ENCODE results near the gene CACNB2. TPM values are rescaled to one million over a fixed set of nuclear protein-coding genes. Genes with fewer than 3 reads are reported as not detected.
"Not testable (repeated sequence)": the region's sequence is repeated elsewhere in the genome, so short reads cannot be mapped to it uniquely, and the experiment has no call there.

The CACNB2 gene
- total RNA-seq, 1 donor from 2014 or later, result not detected

DNA sequence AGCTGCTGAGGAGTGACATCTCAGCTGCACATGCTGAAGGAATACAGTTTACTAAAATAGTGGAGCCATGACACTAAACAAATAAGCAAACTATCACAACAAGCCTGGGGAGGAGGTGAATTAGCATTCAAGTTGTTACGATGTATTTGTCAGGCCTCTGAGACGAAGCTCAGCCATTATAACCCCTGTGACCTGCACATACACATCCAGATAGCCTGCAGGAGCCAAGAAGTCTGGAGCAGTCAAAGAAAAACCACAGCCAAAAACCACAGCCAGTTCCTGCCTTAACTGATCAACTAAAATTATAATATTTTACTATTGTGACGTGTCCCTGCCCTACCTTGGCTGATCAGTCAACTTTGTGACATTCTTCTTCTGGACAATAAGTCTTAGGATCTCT is 442.6 kb downstream of the CACNB2 start:
- intact Hi-C loops (cut with micrococcal nuclease), result no loop called here
- H3K4me3 Mint-ChIP-seq, result no peak overlapping the region
- no peak overlapping the region for H3K27ac Mint-ChIP-seq
- DNase-seq, result no peak
- peaks cover 5% of the 10 kb centered on the region for H3K9me3 Mint-ChIP-seq
- no peaks in the 10 kb centered on the region for H3K27me3 Mint-ChIP-seq
- ATAC-seq (ENCODE audit: low read depth), result no peak
- TF ChIP-seq, protein P1, sequence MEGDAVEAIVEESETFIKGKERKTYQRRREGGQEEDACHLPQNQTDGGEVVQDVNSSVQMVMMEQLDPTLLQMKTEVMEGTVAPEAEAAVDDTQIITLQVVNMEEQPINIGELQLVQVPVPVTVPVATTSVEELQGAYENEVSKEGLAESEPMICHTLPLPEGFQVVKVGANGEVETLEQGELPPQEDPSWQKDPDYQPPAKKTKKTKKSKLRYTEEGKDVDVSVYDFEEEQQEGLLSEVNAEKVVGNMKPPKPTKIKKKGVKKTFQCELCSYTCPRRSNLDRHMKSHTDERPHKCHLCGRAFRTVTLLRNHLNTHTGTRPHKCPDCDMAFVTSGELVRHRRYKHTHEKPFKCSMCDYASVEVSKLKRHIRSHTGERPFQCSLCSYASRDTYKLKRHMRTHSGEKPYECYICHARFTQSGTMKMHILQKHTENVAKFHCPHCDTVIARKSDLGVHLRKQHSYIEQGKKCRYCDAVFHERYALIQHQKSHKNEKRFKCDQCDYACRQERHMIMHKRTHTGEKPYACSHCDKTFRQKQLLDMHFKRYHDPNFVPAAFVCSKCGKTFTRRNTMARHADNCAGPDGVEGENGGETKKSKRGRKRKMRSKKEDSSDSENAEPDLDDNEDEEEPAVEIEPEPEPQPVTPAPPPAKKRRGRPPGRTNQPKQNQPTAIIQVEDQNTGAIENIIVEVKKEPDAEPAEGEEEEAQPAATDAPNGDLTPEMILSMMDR (IDR thresholded peaks at IDR 0.05), result no peak
- H3K4me1 Mint-ChIP-seq, result peaks cover 3% of the 10 kb centered on the region
- H3K36me3 Mint-ChIP-seq (ENCODE audit: low read depth), result peaks cover 78% of the 10 kb centered on the region
- POLR2A ChIA-PET, result no interaction called here
- CTCF ChIA-PET, result interaction anchor here (0.7 kb wide), 1 partner anchor 18 kb away, joined by 3 read pairs; no protein-coding TSS in a partner anchor

- POLR2A ChIA-PET, result no interaction called here
- ATAC-seq (ENCODE audit: low read depth) (no peak), DNase-seq (no peak)
- peaks cover 2% of the 10 kb centered on the region for H3K9me3 Mint-ChIP-seq
- no peaks in the 10 kb centered on the region for H3K27me3 Mint-ChIP-seq
- no peak overlapping the region for H3K4me3 Mint-ChIP-seq
- H3K36me3 Mint-ChIP-seq (ENCODE audit: low read depth), result peaks cover 77% of the 10 kb centered on the region
- CTCF ChIA-PET, result interaction anchor here (0.7 kb wide), 1 partner anchor 17 kb away, joined by 3 read pairs; no protein-coding TSS in a partner anchor
- peaks cover 3% of the 10 kb centered on the region for H3K4me1 Mint-ChIP-seq
- TF ChIP-seq, protein P1 (IDR thresholded peaks at IDR 0.05), result no peak
- no peak overlapping the region for H3K27ac Mint-ChIP-seq
- intact Hi-C loops (cut with micrococcal nuclease), result no loop called here
These were observed 443.5 kb downstream of the CACNB2 start for GRCh38 chr10:18583575-18584270.

DNA sequence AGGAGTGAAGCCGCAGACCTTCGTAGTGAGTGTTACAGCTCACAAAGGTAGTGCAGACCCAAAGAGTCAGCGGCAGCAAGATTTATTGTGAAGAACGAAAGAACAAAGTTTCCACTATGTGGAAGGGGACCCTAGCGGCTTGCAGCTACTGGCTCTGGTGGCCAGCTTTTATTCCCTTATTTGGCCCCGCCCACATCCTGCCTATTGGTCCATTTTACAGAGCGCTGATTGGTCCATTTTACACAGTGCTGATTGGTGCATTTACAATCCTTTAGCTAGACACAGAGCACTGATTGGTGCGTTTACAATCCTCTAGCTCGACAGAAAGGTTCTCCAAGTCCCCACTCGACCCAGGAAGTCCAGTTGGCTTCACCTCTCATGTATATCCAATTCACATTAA is 446.4 kb downstream of the CACNB2 start:
- H3K4me3 Mint-ChIP-seq; ATAC-seq (ENCODE audit: low read depth); CTCF ChIA-PET; H3K27me3 Mint-ChIP-seq; intact Hi-C loops (cut with micrococcal nuclease); H3K27ac Mint-ChIP-seq; H3K4me1 Mint-ChIP-seq; DNase-seq; POLR2A ChIA-PET; H3K9me3 Mint-ChIP-seq: not testable (repeated sequence)
- H3K36me3 Mint-ChIP-seq (ENCODE audit: low read depth), result peaks cover 77% of the 10 kb centered on the region

DNA sequence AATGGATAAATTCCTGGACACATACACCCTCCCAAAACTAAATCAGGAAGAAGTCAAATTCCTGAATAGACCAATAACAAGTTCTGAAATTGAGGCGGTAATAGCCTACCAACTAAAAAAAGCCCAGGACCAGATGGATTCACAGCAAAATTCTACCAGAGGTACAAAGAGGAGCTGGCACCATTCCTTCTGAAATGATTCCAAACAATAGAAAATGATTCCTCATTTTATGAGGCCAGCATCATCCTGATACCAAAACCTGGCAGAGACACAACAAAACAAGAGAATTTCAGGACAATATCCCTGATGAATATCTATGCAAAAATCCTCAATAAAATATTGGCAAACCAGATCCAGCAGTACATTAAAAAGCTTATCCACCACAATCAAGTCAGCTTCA is 450.9 kb downstream of the CACNB2 start:
- H3K4me1 Mint-ChIP-seq; CTCF ChIA-PET; H3K27ac Mint-ChIP-seq; DNase-seq; H3K27me3 Mint-ChIP-seq; intact Hi-C loops (cut with micrococcal nuclease); H3K4me3 Mint-ChIP-seq; H3K9me3 Mint-ChIP-seq; POLR2A ChIA-PET; ATAC-seq (ENCODE audit: low read depth): not testable (repeated sequence)
- peaks cover 74% of the 10 kb centered on the region for H3K36me3 Mint-ChIP-seq (ENCODE audit: low read depth)

Other genes with a start within 250 kb of the CACNB2 start
- not detected in 2 replicates for gene SLC39A12, start 188.5 kb upstream of the CACNB2 start, total RNA-seq